ENCODE results near the gene SEC31B.

Gene SEC31B

DNA sequence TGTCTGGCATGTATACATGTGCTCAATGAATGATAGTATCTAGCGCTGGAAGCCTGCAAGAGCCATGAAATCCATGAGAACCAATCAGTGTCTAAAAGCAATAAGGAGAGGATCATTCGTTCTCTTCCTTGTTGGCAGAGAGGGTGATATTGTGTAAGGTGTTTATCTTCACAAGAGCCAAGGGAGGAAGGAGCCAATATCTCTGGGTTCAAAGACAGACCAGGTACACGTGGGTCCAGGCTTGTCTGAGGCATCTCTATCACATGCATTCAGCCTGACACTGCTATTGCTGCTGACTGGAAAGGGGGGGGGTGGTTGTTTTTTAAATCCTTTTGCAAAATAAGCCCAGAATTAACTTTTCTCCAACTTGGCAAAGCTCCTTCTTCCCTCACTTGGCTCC, 4.0 kb downstream of the SEC31B start:
- no peak overlapping the region for H3K4me3 ChIP-seq (IDR thresholded peaks at IDR 0.05; ENCODE audit: insufficient read depth, low read depth, low read length)
- TF ChIP-seq, protein P1, sequence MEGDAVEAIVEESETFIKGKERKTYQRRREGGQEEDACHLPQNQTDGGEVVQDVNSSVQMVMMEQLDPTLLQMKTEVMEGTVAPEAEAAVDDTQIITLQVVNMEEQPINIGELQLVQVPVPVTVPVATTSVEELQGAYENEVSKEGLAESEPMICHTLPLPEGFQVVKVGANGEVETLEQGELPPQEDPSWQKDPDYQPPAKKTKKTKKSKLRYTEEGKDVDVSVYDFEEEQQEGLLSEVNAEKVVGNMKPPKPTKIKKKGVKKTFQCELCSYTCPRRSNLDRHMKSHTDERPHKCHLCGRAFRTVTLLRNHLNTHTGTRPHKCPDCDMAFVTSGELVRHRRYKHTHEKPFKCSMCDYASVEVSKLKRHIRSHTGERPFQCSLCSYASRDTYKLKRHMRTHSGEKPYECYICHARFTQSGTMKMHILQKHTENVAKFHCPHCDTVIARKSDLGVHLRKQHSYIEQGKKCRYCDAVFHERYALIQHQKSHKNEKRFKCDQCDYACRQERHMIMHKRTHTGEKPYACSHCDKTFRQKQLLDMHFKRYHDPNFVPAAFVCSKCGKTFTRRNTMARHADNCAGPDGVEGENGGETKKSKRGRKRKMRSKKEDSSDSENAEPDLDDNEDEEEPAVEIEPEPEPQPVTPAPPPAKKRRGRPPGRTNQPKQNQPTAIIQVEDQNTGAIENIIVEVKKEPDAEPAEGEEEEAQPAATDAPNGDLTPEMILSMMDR (conservative IDR thresholded peaks at IDR 0.05; ENCODE audit: low read depth, low read length) = no peak
- no peak overlapping the region for H3K27ac ChIP-seq
- H3K9ac ChIP-seq = no peak overlapping the region
- H4K20me1 ChIP-seq (ENCODE audit: insufficient read depth) = no peaks in the 10 kb centered on the region
- H3K4me2 ChIP-seq = peak overlapping the region; percentile 31; the same call in 1 of the 2 replicates
- H2AFZ ChIP-seq (ENCODE audit: low read depth) = no peak overlapping the region
- no peaks in the 10 kb centered on the region for H3K79me2 ChIP-seq (ENCODE audit: insufficient read depth, low read depth)
- H3K27me3 ChIP-seq (ENCODE audit: insufficient read depth, low read depth) = no peaks in the 10 kb centered on the region
- peaks cover 67% of the 10 kb centered on the region for H3K4me1 ChIP-seq (ENCODE audit: low read depth, poor library complexity, severe bottlenecking)
- no peaks in the 10 kb centered on the region for H3K36me3 ChIP-seq (ENCODE audit: insufficient read depth)

DNA sequence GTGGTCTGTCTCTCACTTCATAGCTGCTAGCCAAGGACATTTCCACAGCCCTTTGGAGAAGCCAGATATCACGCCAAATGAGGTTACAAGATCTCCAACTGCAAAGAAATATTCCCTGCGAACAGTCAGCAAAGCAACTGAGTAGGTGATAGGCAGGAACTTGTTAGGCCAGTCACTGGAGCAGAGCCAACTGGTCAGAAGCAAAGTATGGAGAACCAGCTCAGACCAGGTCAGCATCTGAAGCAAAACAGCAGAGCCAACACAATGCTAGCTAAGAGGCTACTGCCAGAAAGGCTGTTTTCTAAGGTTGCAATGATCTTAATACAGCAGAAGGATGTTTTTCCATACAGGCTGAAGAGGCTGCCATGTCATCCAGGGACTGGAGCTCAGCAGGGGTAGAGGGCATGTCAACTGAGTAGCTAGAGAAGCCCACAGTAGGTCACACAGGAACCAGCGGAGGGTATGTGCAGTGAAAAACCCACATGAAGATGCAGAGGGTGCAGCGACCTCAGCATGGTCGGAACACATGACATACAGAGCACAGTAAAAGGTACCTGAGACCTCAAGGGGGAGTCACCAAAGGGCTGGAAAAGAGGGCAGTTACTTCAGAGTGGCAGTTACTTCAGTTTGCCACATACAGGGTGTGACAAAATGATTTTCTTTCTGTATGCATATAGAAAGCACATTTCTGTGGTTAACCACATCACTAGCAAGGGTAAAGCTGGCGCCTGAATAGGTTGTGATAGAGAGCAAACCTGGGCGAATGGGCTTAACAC, 8.9 kb downstream of the SEC31B start:
- Histone ChIP-seq H2AFZ (ENCODE audit: low read depth) (peak overlapping the region; percentile 28; the same call in 1 of the 2 replicates), H3K27me3 (ENCODE audit: insufficient read depth, low read depth) (no peaks in the 10 kb centered on the region), H3K4me3 (IDR thresholded peaks at IDR 0.05; ENCODE audit: insufficient read depth, low read depth, low read length) (no peak overlapping the region), H3K79me2 (ENCODE audit: insufficient read depth, low read depth) (no peaks in the 10 kb centered on the region), H3K4me2 (peak overlapping the region; percentile 78), H3K27ac (peak overlapping the region; percentile 46; the same call in 1 of the 2 replicates), H4K20me1 (ENCODE audit: insufficient read depth) (no peaks in the 10 kb centered on the region), H3K9ac (0 out of 2 replicates have a peak overlapping the region, but pooled peaks have one; percentile 6), H3K4me1 (ENCODE audit: low read depth, poor library complexity, severe bottlenecking) (peaks cover 62% of the 10 kb centered on the region), H3K36me3 (ENCODE audit: insufficient read depth) (no peaks in the 10 kb centered on the region)
- TF ChIP-seq, protein P1 (conservative IDR thresholded peaks at IDR 0.05; ENCODE audit: low read depth, low read length) = peak; percentile 37; the same call in 1 of the 2 replicates

DNA sequence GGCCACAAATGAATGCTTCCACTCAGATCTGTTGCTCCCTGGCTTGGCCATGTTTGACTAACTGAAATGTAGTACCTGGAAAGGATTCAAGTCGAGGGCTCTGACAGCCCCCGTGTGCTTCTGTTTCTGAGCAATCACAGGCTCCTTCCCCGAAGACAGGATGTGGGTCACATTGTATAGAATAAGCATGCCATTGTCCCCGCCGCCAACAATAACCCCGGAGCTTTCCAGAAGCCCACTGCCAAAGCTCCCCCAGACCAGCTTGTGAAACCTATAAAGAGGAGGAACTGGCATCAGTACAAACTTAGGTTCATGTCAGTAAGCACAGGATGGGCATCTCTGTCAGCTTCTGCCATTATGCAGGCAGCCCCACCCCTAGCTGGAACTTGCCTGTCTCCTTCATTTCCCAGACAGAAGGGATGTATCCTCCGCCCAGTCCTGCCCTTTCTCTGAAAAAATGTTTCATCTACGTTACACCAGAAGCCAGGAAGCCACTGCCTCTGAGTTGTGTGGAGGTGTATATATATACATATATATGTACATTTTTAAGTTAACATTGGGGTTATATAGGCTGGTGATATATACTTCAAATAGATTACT, 10.3 kb downstream of the SEC31B start:
- Histone ChIP-seq H3K27ac (no peak overlapping the region), H3K79me2 (ENCODE audit: insufficient read depth, low read depth) (no peaks in the 10 kb centered on the region), H3K36me3 (ENCODE audit: insufficient read depth) (no peaks in the 10 kb centered on the region), H3K4me2 (peak overlapping the region; percentile 78; the same call in 1 of the 2 replicates), H3K4me1 (ENCODE audit: low read depth, poor library complexity, severe bottlenecking) (peaks cover 54% of the 10 kb centered on the region), H3K4me3 (IDR thresholded peaks at IDR 0.05; ENCODE audit: insufficient read depth, low read depth, low read length) (no peak overlapping the region), H2AFZ (ENCODE audit: low read depth) (no peak overlapping the region), H4K20me1 (ENCODE audit: insufficient read depth) (no peaks in the 10 kb centered on the region), H3K27me3 (ENCODE audit: insufficient read depth, low read depth) (no peaks in the 10 kb centered on the region), H3K9ac (no peak overlapping the region)
- TF ChIP-seq, protein P1 (conservative IDR thresholded peaks at IDR 0.05; ENCODE audit: low read depth, low read length) = no peak

DNA sequence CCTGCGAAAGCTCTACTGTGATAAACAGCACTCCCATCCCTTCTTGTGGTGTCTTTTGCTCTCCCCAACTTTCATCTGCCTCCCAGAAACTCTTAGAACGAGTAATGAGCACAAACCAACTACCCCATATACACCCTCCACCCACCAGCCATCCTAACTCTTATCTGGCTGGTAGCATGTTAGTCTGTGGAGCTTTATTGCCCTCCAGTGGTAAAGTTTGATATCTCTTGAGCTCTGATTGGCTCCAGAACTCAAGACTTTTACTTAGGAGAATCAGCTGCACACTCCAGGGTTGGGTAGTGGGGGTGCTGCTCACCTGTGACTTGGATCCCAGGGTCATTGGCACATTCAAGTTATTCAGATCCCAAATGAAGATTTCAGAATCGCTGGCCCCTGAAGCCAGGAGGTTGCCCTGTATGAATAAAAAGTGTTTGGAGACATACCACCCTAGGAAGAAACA, 10.9 kb downstream of the SEC31B start:
- TF ChIP-seq, protein P1 (conservative IDR thresholded peaks at IDR 0.05; ENCODE audit: low read depth, low read length) = peak; percentile 86
- Histone ChIP-seq H2AFZ (ENCODE audit: low read depth) (no peak overlapping the region), H3K4me1 (ENCODE audit: low read depth, poor library complexity, severe bottlenecking) (peaks cover 54% of the 10 kb centered on the region), H4K20me1 (ENCODE audit: insufficient read depth) (no peaks in the 10 kb centered on the region), H3K27me3 (ENCODE audit: insufficient read depth, low read depth) (no peaks in the 10 kb centered on the region), H3K27ac (no peak overlapping the region), H3K36me3 (ENCODE audit: insufficient read depth) (no peaks in the 10 kb centered on the region), H3K4me3 (IDR thresholded peaks at IDR 0.05; ENCODE audit: insufficient read depth, low read depth, low read length) (no peak overlapping the region), H3K4me2 (peak overlapping the region; percentile 1; the same call in 1 of the 2 replicates), H3K9ac (no peak overlapping the region), H3K79me2 (ENCODE audit: insufficient read depth, low read depth) (no peaks in the 10 kb centered on the region)

All from KMS-11 (cell line).